IMR-90 (cell line): ENCODE results near the gene NMRK2. TPM values are rescaled to one million over a fixed set of nuclear protein-coding genes. Genes with fewer than 3 reads are reported as not detected.

Source experiments
- ELK1 ChIP-seq: fragments of 150-350 bp; IDR thresholded peaks from 2 replicates; pipeline ENCODE4 v1.6.1; 2016; ENCODE audit warnings: low read depth, mild to moderate bottlenecking, low read length, moderate library complexity, borderline replicate concordance
- MAZ ChIP-seq: IDR thresholded peaks from 2 replicates; pipeline ENCODE4 v1.6.1; 2012; ENCODE audit warnings: low read depth, mild to moderate bottlenecking, low read length, improper control_type of control experiment, moderate library complexity, borderline replicate concordance
- POLR2A ChIP-seq: IDR thresholded peaks from 2 replicates; pipeline ENCODE4 v1.6.1; 2012; ENCODE audit warnings: mild to moderate bottlenecking, low read depth, low read length
- RCOR1 ChIP-seq: IDR thresholded peaks from 2 replicates; pipeline ENCODE4 v1.6.1; 2012; ENCODE audit warnings: mild to moderate bottlenecking, low read length, improper control_type of control experiment; ENCODE audit not compliant: insufficient replicate concordance
- USF2 ChIP-seq: fragments of 150-350 bp; IDR thresholded peaks from 2 replicates; pipeline ENCODE4 v1.6.1; 2017; ENCODE audit warnings: mild to moderate bottlenecking, antibody characterized with exemption, low read length, low read depth
- polyA plus RNA-seq, 3 experiments: library from polyadenylated mRNA; depleted of rRNA; stranded (reverse); fragments of >200 nt; gene quantifications; 2 replicates each; pipeline ENCODE4 v1.2.3, GENCODE V29; 2012; ENCODE audit warnings: low replicate concordance in 1 of 3
- total RNA-seq: library from RNA; depleted of rRNA; stranded (reverse); fragments of >200 nt; gene quantifications from 2 replicates; pipeline ENCODE4 v1.2.3, GENCODE V29; 2012

NMRK2 gene
- total and polyA plus RNA-seq, 2 of the 4 experiments (the other 2 are of a cell fraction): not detected

- TF ChIP-seq ELK1: no peak
- TF ChIP-seq USF2: no peak
- no peak for TF ChIP-seq POLR2A
- TF ChIP-seq MAZ: no peak
- no peak for TF ChIP-seq RCOR1
Observed at GRCh38 chr19:3964256-3965194, 31.7 kb downstream of the NMRK2 start (continued).
